GM12872 (cell line): Measurements from ENCODE around the gene COA4.

ENCODE experiments used
- TF ChIP-seq, protein P1 (sequence below): IDR thresholded peaks from 3 replicates; pipeline ENCODE4 v1.5.1; 2011; ENCODE audit warnings: low read depth, mild to moderate bottlenecking, low read length, moderate library complexity; ENCODE audit not compliant: insufficient read depth

The COA4 gene

GRCh38 chr11:73902303-73902702 lies 25.7 kb upstream of the COA4 start:
- TF ChIP-seq, protein P1, sequence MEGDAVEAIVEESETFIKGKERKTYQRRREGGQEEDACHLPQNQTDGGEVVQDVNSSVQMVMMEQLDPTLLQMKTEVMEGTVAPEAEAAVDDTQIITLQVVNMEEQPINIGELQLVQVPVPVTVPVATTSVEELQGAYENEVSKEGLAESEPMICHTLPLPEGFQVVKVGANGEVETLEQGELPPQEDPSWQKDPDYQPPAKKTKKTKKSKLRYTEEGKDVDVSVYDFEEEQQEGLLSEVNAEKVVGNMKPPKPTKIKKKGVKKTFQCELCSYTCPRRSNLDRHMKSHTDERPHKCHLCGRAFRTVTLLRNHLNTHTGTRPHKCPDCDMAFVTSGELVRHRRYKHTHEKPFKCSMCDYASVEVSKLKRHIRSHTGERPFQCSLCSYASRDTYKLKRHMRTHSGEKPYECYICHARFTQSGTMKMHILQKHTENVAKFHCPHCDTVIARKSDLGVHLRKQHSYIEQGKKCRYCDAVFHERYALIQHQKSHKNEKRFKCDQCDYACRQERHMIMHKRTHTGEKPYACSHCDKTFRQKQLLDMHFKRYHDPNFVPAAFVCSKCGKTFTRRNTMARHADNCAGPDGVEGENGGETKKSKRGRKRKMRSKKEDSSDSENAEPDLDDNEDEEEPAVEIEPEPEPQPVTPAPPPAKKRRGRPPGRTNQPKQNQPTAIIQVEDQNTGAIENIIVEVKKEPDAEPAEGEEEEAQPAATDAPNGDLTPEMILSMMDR = no peak

DNA sequence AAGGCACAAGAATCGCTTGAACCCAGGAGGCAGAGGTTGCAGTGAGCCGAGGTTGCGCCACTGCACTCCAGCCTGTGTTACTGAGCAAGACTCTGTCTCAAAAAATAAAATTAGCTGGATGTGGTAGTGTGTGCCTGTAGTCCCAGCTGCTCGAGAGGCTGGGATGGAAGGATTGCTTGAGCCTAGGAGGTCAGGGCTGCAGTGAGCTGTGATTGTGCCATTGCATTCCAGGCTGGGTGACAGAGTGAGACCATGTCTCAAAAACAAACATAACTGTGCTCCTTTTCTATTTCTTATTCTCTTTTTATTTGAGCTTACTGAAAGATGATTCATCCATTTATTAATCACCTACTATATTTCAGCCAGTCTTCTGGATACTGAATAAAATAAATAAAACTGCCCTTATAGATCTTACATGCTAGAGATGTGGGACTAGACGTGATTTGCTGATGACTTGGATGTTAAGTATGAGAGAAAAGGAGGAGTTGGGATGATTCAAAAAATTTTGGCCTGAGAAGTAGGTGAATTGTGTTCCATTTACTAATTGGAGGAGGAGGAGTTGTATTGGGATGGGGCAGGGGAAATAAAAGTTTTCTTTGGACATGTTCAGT lies 18.2 kb upstream of the COA4 start:
- TF ChIP-seq, protein P1 = no peak

- TF ChIP-seq, protein P1 = no peak
Observed at GRCh38 chr11:73893041-73893440, 16.4 kb upstream of the COA4 start.

DNA sequence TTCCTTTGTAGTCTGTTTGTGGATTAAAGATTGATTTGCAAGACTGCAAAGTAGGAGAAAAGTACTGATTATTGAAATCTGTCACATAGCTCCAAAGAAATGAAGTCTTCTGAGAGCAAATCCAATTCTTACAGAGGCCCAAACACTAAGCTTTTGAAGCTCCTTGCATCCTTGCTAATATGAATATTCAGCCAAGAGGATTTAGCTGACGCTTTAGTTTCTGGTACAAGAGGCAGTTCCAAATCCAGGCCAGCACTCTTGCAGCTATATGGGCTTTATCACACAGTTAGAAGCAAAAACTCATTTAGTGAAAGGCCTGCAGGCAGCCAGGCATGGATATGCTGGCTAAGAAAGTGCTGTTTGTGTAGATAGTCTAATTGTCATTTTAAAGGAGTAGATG lies 12.9 kb upstream of the COA4 start:
- TF ChIP-seq, protein P1 = no peak

- TF ChIP-seq, protein P1 = no peak
Observed at GRCh38 chr11:73889019-73889418, 12.4 kb upstream of the COA4 start.

DNA sequence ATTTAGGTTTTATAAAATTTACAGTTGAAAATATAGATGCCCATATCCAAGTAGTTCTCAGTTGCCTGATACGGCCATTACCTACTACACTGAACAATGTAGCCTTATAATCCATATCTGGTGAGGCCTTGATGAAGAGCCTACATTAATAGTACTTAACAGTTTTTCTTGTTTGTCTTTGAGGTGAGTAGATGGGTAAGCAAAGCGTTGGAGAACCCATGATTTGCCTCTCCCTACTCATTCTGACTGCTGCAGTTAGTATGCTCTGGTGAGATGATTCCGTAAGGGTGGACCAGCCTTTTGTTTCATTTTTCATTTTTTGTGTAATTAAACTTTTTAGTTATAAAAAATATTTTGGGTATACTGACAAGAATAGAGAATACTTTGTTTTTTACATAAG lies 11.6 kb upstream of the COA4 start:
- TF ChIP-seq, protein P1 = no peak

DNA sequence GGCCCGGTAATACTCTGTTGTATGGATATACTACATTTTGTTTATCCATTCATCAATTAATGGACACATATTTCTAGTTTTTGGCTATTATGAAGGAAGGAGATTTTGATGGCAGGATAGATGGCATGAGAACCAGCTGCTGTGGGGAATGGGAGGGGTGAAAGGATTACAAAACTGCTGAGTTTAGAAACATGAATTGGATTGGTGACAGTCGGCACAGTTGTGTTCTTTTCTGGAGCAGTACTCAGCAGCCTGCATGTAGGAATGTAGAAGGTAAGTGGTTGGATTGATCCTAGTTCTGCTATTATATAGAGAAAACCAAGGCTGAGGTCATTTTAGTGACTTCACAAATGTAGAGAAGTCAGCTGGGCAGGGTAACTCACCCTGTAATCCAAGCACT lies 7.2 kb upstream of the COA4 start:
- TF ChIP-seq, protein P1 = no peak
